Breast epithelium (tissue), 4 donors: Measurements from ENCODE around the gene YWHAE. TPM values are rescaled to one million over a fixed set of nuclear protein-coding genes. Genes with fewer than 3 reads are reported as not detected.
"Not testable (repeated sequence)": the region's sequence is repeated elsewhere in the genome, so short reads cannot be mapped to it uniquely, and the experiment has no call there.

ENCODE experiments used
- DNase-seq, 2 donors: peaks; one replicate each; pipeline ENCODE4 v3.0.0-alpha.2; 2019; ENCODE audit warnings: low spot score in 2 of 2
- H3K27ac ChIP-seq, 2 donors: fragments of 200-600 bp; sonication (generic) in 1 of 2; one replicate each; pipeline ENCODE4 v1.5.1; 2016 to 2019; ENCODE audit warnings: mild to moderate bottlenecking in 1 of 2
- H3K27me3 ChIP-seq, 2 donors: fragments of 200-600 bp; sonication (generic) in 1 of 2; one replicate each; pipeline versions ENCODE4 v1.5.1 to v1.6.0; 2017 to 2019; ENCODE audit warnings: control low read depth in 1 of 2, mild to moderate bottlenecking in 1 of 2
- H3K36me3 ChIP-seq: fragments of 200-600 bp; one replicate; pipeline ENCODE4 v1.5.1; 2019
- H3K4me1 ChIP-seq, 2 donors: fragments of 200-600 bp; sonication (generic); one replicate each; pipeline ENCODE4 v1.5.1; 2016 to 2019; ENCODE audit warnings: control low read depth in 1 of 2
- H3K4me3 ChIP-seq, 3 donors: fragments of 200-600 bp; sonication (generic); 1 replicate in 2 of 3; 2 replicates in 1 of 3; pipeline ENCODE4 v1.5.1; 2016 to 2019; ENCODE audit warnings: mild to moderate bottlenecking in 3 of 3, moderate library complexity in 2 of 3
- H3K9me3 ChIP-seq, 2 donors: fragments of 200-600 bp; sonication (generic) in 1 of 2; one replicate each; pipeline ENCODE4 v1.5.1; 2016 to 2019; ENCODE audit warnings: control low read depth in 1 of 2
- CTCF ChIP-seq, 3 donors: fragments of 450-650 bp; IDR thresholded peaks; one replicate each; pipeline ENCODE4 v1.5.1; 2016 to 2017; ENCODE audit warnings: antibody characterized with exemption in 3 of 3, mild to moderate bottlenecking in 3 of 3, moderate library complexity in 3 of 3
- POLR2A ChIP-seq: fragments of 450-650 bp; IDR thresholded peaks from one replicate; pipeline ENCODE4 v1.6.1; 2016; ENCODE audit warnings: antibody characterized with exemption, mild to moderate bottlenecking, moderate library complexity
- POLR2AphosphoS5 ChIP-seq, 3 donors: sonication (generic); formaldehyde crosslinking; IDR thresholded peaks; one replicate each; pipeline ENCODE4 v1.6.1; 2017; ENCODE audit warnings: antibody characterized with exemption in 3 of 3
- intact Hi-C: fragments of 100-400 bp; cut with DNase I; formaldehyde crosslinking; loops from one replicate; pipeline ENCODE4 v1.15.1; 2023; ENCODE audit warnings: low total_unique reads
- total RNA-seq, 3 donors: library from RNA; depleted of rRNA; stranded (reverse); fragments of >200 nt; gene quantifications; one replicate each; pipeline ENCODE4 v1.1.0, GENCODE V29; 2016

The YWHAE gene
- total RNA-seq, 3 donors from 2014 or later: 481 to 610 (median 518) TPM

GRCh38 chr17:1420163-1420562 is 20.1 kb upstream of the YWHAE start:
- H3K9me3 ChIP-seq: no peaks in the 10 kb centered on the region
- intact Hi-C loops: loop anchor here (10.0 kb wide), 1 partner anchor 835 kb away; no protein-coding TSS in a partner anchor
- H3K27ac ChIP-seq: no peak overlapping the region
- no peak for DNase-seq
- H3K4me1 ChIP-seq: no peaks in the 10 kb centered on the region
- no peak overlapping the region for H3K4me3 ChIP-seq
- no peaks in the 10 kb centered on the region for H3K36me3 ChIP-seq
- no peaks in the 10 kb centered on the region for H3K27me3 ChIP-seq
- TF ChIP-seq POLR2A: no peak
- no peak for TF ChIP-seq CTCF (IDR thresholded peaks at IDR 0.05)
- no peak for TF ChIP-seq POLR2AphosphoS5 (IDR thresholded peaks at IDR 0.05)

GRCh38 chr17:1418476-1418875 is 18.5 kb upstream of the YWHAE start:
- H3K4me1 ChIP-seq, H3K27ac ChIP-seq, H3K4me3 ChIP-seq, DNase-seq, H3K36me3 ChIP-seq, H3K27me3 ChIP-seq, intact Hi-C loops, H3K9me3 ChIP-seq: not testable (repeated sequence)

- no peak overlapping the region for H3K4me3 ChIP-seq
- TF ChIP-seq POLR2A (no peak), POLR2AphosphoS5 (IDR thresholded peaks at IDR 0.05) (no peak), CTCF (IDR thresholded peaks at IDR 0.05) (no peak)
- no peaks in the 10 kb centered on the region for H3K27me3 ChIP-seq
- DNase-seq: no peak
- intact Hi-C loops: no loop called here
- no peaks in the 10 kb centered on the region for H3K9me3 ChIP-seq
- H3K36me3 ChIP-seq: no peaks in the 10 kb centered on the region
- H3K4me1 ChIP-seq: no peaks in the 10 kb centered on the region
- H3K27ac ChIP-seq: no peak overlapping the region
These were observed 16.4 kb upstream of the YWHAE start for GRCh38 chr17:1416414-1416813.

GRCh38 chr17:1414634-1415033 is 14.6 kb upstream of the YWHAE start:
- intact Hi-C loops: no loop called here

GRCh38 chr17:1414001-1414574 is 14.1 kb upstream of the YWHAE start:
- no peaks in the 10 kb centered on the region for H3K4me1 ChIP-seq
- H3K4me3 ChIP-seq: no peak overlapping the region
- TF ChIP-seq POLR2A (no peak), CTCF (IDR thresholded peaks at IDR 0.05) (no peak), POLR2AphosphoS5 (IDR thresholded peaks at IDR 0.05) (no peak)
- no peaks in the 10 kb centered on the region for H3K27me3 ChIP-seq
- intact Hi-C loops: no loop called here
- no peaks in the 10 kb centered on the region for H3K9me3 ChIP-seq
- no peak overlapping the region for H3K27ac ChIP-seq
- H3K36me3 ChIP-seq: no peaks in the 10 kb centered on the region
- no peak for DNase-seq

More at GRCh38 chr17:1414634-1415033, 14.6 kb upstream of the YWHAE start:
- H3K27me3 ChIP-seq: no peaks in the 10 kb centered on the region
- no peak overlapping the region for H3K27ac ChIP-seq
- TF ChIP-seq POLR2A: no peak
- H3K9me3 ChIP-seq: no peaks in the 10 kb centered on the region
- no peaks in the 10 kb centered on the region for H3K36me3 ChIP-seq
- H3K4me3 ChIP-seq: no peak overlapping the region
- no peak for DNase-seq
- no peaks in the 10 kb centered on the region for H3K4me1 ChIP-seq

GRCh38 chr17:1413281-1413791 is 13.3 kb upstream of the YWHAE start:
- H3K9me3 ChIP-seq: no peaks in the 10 kb centered on the region
- no peaks in the 10 kb centered on the region for H3K27me3 ChIP-seq
- no peak overlapping the region for H3K4me3 ChIP-seq
- no peaks in the 10 kb centered on the region for H3K36me3 ChIP-seq
- TF ChIP-seq POLR2AphosphoS5 (IDR thresholded peaks at IDR 0.05) (no peak), POLR2A (no peak), CTCF (IDR thresholded peaks at IDR 0.05) (no peak)
- H3K27ac ChIP-seq: no peak overlapping the region
- DNase-seq: no peak
- intact Hi-C loops: no loop called here
- H3K4me1 ChIP-seq: no peaks in the 10 kb centered on the region
